Lower leg skin (tissue), 3 donors: ENCODE measurements around the gene KIRREL2.

Experiments used
- CTCF ChIP-seq, 3 donors: fragments of 450-650 bp; IDR thresholded peaks; one replicate each; pipeline ENCODE4 v1.5.1; 2016; ENCODE audit warnings: antibody characterized with exemption in 3 of 3, mild to moderate bottlenecking in 3 of 3, moderate library complexity in 2 of 3
- POLR2A ChIP-seq, 2 donors: fragments of 450-650 bp; IDR thresholded peaks; one replicate each; pipeline ENCODE4 v1.6.1; 2016 to 2017; ENCODE audit warnings: antibody characterized with exemption in 2 of 2, mild to moderate bottlenecking in 1 of 2, moderate library complexity in 1 of 2

- TF ChIP-seq CTCF (IDR thresholded peaks at IDR 0.05) (no peak), POLR2A (IDR thresholded peaks at IDR 0.05) (no peak)
Observed at GRCh38 chr19:35832054-35832453, 24.7 kb upstream of the KIRREL2 start.
